C4-2B (cell line): ENCODE measurements around the gene MCCD1.

Experiments
- H3K27ac ChIP-seq: fragments of 450-650 bp; 2 replicates; pipeline ENCODE4 v1.5.1; 2017
- CTCF ChIP-seq: fragments of 450-650 bp; conservative IDR thresholded peaks from 2 replicates; pipeline ENCODE4 v1.5.1; 2017; ENCODE audit warnings: mild to moderate bottlenecking
- ZFX ChIP-seq: fragments of 450-650 bp; IDR thresholded peaks from 2 replicates; pipeline ENCODE4 v1.6.1; 2017

Gene MCCD1

GRCh38 chr6:31528307-31528777 is 420 bp upstream of the MCCD1 start:
- H3K27ac ChIP-seq = no peak overlapping the region

GRCh38 chr6:31529329-31530150 is 778 bp downstream of the MCCD1 start:
- no peak for TF ChIP-seq CTCF
- no peak for TF ChIP-seq ZFX
- no peak overlapping the region for H3K27ac ChIP-seq

More at GRCh38 chr6:31528307-31528777, 420 bp upstream of the MCCD1 start:
- no peak for TF ChIP-seq CTCF
- TF ChIP-seq ZFX = no peak

- no peak overlapping the region for H3K27ac ChIP-seq
- TF ChIP-seq CTCF (no peak), ZFX (no peak)
Measured at GRCh38 chr6:31530659-31531058, 1.9 kb downstream of the MCCD1 start.

GRCh38 chr6:31531162-31531561 is 2.4 kb downstream of the MCCD1 start:
- TF ChIP-seq ZFX (no peak), CTCF (no peak)
- no peak overlapping the region for H3K27ac ChIP-seq

- TF ChIP-seq CTCF (no peak), ZFX (no peak)
- no peak overlapping the region for H3K27ac ChIP-seq
Measured at GRCh38 chr6:31531771-31532643, 3.2 kb downstream of the MCCD1 start.

- TF ChIP-seq CTCF = no peak
- no peak for TF ChIP-seq ZFX
- no peak overlapping the region for H3K27ac ChIP-seq
Measured at GRCh38 chr6:31532644-31533454, 4.1 kb downstream of the MCCD1 start.
